Gastrocnemius medialis (tissue), 4 donors: Measurements from ENCODE around the gene CERS5. TPM values are rescaled to one million over a fixed set of nuclear protein-coding genes. Genes with fewer than 3 reads are reported as not detected.
"Not testable (repeated sequence)": the region's sequence is repeated elsewhere in the genome, so short reads cannot be mapped to it uniquely, and the experiment has no call there.

ENCODE experiments used
- ATAC-seq, 2 donors: fragments of 150-250 bp; one replicate each; pipeline ENCODE4 v1.9.1; 2016
- DNase-seq, 2 donors: peaks; one replicate each; pipeline ENCODE4 v3.0.0-alpha.2; 2019
- H3K27ac ChIP-seq, 4 donors: fragments of 200-600 bp; sonication (generic); 1 replicate in 1 of 4; 2 replicates in 3 of 4; pipeline ENCODE4 v1.5.1; 2016 to 2018; ENCODE audit warnings: mild to moderate bottlenecking in 2 of 4, moderate library complexity in 1 of 4
- H3K27me3 ChIP-seq, 3 donors: fragments of 200-600 bp; sonication (generic) in 2 of 3; 1 replicate in 1 of 3; 2 replicates in 2 of 3; pipeline versions ENCODE4 v1.5.1 to v1.6.0; 2016 to 2019; ENCODE audit warnings: mild to moderate bottlenecking in 1 of 3, moderate library complexity in 1 of 3
- H3K36me3 ChIP-seq, 2 donors: fragments of 200-600 bp; sonication (generic) in 1 of 2; one replicate each; pipeline ENCODE4 v1.5.1; 2017 to 2018
- H3K4me1 ChIP-seq, 2 donors: fragments of 200-600 bp; sonication (generic) in 1 of 2; one replicate each; pipeline ENCODE4 v1.5.1; 2016 to 2017; ENCODE audit warnings: mild to moderate bottlenecking in 2 of 2
- H3K4me3 ChIP-seq, 4 donors: fragments of 200-600 bp; sonication (generic) in 3 of 4; 1 replicate in 1 of 4; 2 replicates in 3 of 4; pipeline ENCODE4 v1.5.1; 2016 to 2019; ENCODE audit warnings: mild to moderate bottlenecking in 2 of 4
- H3K9me3 ChIP-seq, 3 donors: fragments of 200-600 bp; sonication (generic) in 2 of 3; 1 replicate in 1 of 3; 2 replicates in 2 of 3; pipeline ENCODE4 v1.5.1; 2016 to 2019
- POLR2A ChIP-seq, 2 donors: fragments of 450-650 bp; IDR thresholded peaks; one replicate each; pipeline ENCODE4 v1.6.1; 2017; ENCODE audit warnings: antibody characterized with exemption in 2 of 2, mild to moderate bottlenecking in 2 of 2, moderate library complexity in 2 of 2
- in situ Hi-C, 4 donors: fragments of 200-750 bp; cut with MboI; loops; one replicate each; pipeline versions ENCODE4 v1.15.0 to v1.8.0; 2017; ENCODE audit warnings: low sequenced_read_pairs in 4 of 4
- intact Hi-C: fragments of 100-400 bp; cut with DNase I; formaldehyde crosslinking; loops from one replicate; pipeline ENCODE4 v1.15.1; 2023; ENCODE audit warnings: low total_unique reads
- total RNA-seq, 4 donors: library from RNA; depleted of rRNA; stranded (reverse); fragments of >200 nt; gene quantifications; one replicate each; pipeline versions ENCODE4 v1.1.0 to v1.2.3, GENCODE V29; 2016
- TF ChIP-seq, protein P1 (sequence below), 5 experiments: fragments of 450-650 bp in 3 of 5; fragments of 200-600 bp in 2 of 5; sonication (generic) in 2 of 5; IDR thresholded peaks in 4 of 5; conservative IDR thresholded peaks in 1 of 5; 1 replicate in 4 of 5; 2 replicates in 1 of 5; pipeline ENCODE4 v1.5.1; 2016 to 2019; ENCODE audit warnings: antibody characterized with exemption in 5 of 5, mild to moderate bottlenecking in 3 of 5, moderate library complexity in 3 of 5

Gene CERS5
- total RNA-seq, 4 donors from 2014 or later, result 5.4 to 9.2 (median 7.3) TPM

DNA sequence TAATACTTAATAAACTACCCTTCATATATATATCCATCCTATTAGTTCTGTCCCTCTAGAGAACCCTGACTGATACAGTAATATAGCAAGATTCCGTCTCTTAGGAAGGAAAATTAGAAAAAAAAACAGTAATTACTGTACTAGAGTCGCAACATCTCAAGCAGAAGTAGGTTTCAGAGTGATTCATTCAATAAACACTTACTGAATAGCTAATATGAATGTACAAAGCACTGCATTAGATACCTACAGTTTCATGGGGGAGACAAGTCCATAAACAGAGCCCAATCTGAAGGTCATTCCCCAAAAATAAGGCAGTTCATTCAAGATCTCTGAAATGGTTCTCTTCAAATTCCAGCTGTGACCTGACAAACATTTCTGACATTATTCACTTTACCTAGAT is 9.9 kb downstream of the CERS5 start:
- ATAC-seq (no peak), DNase-seq (no peak)
- Histone ChIP-seq H3K4me1 (no peaks in the 10 kb centered on the region), H3K4me3 (no peak overlapping the region), H3K36me3 (no peaks in the 10 kb centered on the region), H3K27ac (no peak overlapping the region), H3K9me3 (no peaks in the 10 kb centered on the region), H3K27me3 (no peaks in the 10 kb centered on the region)
- TF ChIP-seq, protein P1, sequence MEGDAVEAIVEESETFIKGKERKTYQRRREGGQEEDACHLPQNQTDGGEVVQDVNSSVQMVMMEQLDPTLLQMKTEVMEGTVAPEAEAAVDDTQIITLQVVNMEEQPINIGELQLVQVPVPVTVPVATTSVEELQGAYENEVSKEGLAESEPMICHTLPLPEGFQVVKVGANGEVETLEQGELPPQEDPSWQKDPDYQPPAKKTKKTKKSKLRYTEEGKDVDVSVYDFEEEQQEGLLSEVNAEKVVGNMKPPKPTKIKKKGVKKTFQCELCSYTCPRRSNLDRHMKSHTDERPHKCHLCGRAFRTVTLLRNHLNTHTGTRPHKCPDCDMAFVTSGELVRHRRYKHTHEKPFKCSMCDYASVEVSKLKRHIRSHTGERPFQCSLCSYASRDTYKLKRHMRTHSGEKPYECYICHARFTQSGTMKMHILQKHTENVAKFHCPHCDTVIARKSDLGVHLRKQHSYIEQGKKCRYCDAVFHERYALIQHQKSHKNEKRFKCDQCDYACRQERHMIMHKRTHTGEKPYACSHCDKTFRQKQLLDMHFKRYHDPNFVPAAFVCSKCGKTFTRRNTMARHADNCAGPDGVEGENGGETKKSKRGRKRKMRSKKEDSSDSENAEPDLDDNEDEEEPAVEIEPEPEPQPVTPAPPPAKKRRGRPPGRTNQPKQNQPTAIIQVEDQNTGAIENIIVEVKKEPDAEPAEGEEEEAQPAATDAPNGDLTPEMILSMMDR (IDR thresholded peaks at IDR 0.05 in 4 of 5, conservative IDR thresholded peaks at IDR 0.05 in 1 of 5), result no peak
- TF ChIP-seq POLR2A (IDR thresholded peaks at IDR 0.05), result no peak
- intact Hi-C loops, result no loop called here
- in situ Hi-C loops, result no loop called here

DNA sequence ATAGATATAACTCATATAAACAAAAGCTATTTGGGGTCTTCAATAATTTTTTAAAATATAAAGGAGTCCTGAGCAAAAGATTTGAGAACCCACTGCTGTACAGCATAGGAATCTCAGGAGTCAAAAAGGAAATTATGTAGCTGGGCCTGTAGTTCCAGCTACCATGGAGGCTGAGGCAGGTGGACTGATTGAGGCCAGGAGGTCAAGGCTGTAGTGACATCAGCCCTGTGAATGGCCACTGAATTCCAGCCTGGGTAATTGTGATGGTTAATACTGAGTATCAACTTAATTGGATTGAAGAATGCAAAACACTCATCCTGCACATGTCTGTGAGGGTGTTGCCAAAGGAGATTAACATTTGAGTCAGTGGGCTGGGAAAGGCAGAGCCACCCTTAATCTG is 10.5 kb downstream of the CERS5 start:
- H3K27ac ChIP-seq, result no peak overlapping the region
- ATAC-seq (no peak), DNase-seq (no peak)
- TF ChIP-seq, protein P1 (IDR thresholded peaks at IDR 0.05 in 4 of 5, conservative IDR thresholded peaks at IDR 0.05 in 1 of 5), result no peak
- no peak for TF ChIP-seq POLR2A (IDR thresholded peaks at IDR 0.05)
- no peaks in the 10 kb centered on the region for H3K36me3 ChIP-seq
- H3K4me3 ChIP-seq, result no peak overlapping the region
- no peaks in the 10 kb centered on the region for H3K4me1 ChIP-seq
- H3K9me3 ChIP-seq, result no peaks in the 10 kb centered on the region
- H3K27me3 ChIP-seq, result no peaks in the 10 kb centered on the region
- intact Hi-C loops, result no loop called here
- in situ Hi-C loops, result no loop called here

DNA sequence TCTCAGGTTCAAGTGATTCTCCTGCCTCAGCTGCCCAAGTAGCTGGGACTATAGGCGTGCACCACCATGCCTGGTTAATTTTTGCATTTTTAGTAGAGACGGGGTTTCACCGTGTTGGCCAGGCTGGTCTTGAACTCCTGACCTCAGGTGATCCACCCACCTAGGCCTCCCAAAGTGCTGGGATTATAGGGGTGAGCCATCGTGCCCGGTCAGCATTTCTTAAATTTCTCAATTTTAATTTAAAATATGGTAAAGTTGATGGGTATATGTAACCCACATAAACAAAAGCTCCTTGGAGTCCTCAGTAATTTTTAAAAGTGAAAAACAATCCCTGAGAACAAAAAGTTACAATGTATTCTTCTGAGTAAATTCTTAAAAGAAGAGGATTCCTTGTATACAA is 12.2 kb downstream of the CERS5 start:
- H3K4me3 ChIP-seq, H3K36me3 ChIP-seq, DNase-seq, H3K27ac ChIP-seq, ATAC-seq, H3K9me3 ChIP-seq, H3K27me3 ChIP-seq, H3K4me1 ChIP-seq, in situ Hi-C loops, intact Hi-C loops: not testable (repeated sequence)

DNA sequence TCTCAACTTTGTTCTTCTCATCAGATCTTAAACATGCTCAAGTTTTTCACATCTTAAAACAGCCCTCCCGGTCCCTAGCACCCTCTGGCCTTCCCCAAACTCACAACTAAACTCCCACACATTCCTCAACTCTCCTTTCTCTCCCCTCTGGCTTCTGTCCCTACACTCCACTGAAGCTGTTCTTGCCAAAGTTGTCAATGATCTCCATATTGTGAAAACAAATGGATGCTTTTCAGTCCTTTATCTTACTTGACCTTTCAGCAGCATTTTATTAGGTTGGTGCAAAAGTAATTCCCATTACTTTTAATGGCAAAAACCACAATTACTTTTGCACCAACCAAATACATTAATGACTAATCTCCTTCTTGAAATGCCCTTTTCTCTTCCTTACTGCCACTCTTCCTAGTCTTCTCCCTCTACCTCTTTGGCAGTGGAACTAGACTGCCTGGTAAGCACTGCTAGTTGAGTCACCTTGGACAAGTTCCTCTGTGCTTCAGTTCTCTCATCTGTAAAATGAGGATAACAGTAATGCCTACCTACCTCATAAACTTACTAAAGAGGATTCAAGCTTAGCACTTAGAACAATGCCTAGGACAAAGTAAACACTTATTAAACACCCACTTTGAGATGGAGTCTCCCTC is 16.0 kb downstream of the CERS5 start:
- Histone ChIP-seq H3K9me3 (no peaks in the 10 kb centered on the region), H3K27ac (no peak overlapping the region), H3K36me3 (no peaks in the 10 kb centered on the region), H3K4me3 (no peak overlapping the region), H3K27me3 (no peaks in the 10 kb centered on the region), H3K4me1 (peaks cover 5 to 6% of the 10 kb centered on the region in 2 donors)
- DNase-seq (no peak), ATAC-seq (no peak)
- in situ Hi-C loops, result no loop called here
- TF ChIP-seq POLR2A (IDR thresholded peaks at IDR 0.05), result no peak
- TF ChIP-seq, protein P1 (IDR thresholded peaks at IDR 0.05 in 4 of 5, conservative IDR thresholded peaks at IDR 0.05 in 1 of 5), result no peak
- intact Hi-C loops, result no loop called here

DNA sequence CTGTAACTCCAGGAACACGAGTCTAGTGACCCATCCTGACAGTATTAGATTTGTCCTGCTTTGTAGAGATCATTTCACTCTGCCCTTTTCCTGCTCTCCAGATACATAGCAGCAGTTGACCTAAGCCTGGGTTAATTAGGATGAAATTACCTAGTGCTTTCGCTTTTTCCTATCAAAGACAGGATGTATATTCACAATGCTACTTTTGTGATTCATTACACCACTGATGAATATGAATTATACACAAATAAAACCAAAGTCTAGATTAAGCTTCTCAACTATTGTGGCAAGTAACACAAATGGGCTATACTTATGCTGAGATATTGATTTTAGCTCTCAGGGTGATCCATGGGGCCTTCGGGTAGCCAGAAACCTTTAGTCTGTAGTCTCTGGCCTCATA is 17.9 kb downstream of the CERS5 start:
- no peak for DNase-seq
- Histone ChIP-seq H3K4me1 (peaks cover 5 to 6% of the 10 kb centered on the region in 2 donors), H3K27ac (no peak overlapping the region), H3K9me3 (no peaks in the 10 kb centered on the region), H3K4me3 (no peak overlapping the region), H3K36me3 (no peaks in the 10 kb centered on the region), H3K27me3 (no peaks in the 10 kb centered on the region)
- ATAC-seq, result no peak
- in situ Hi-C loops, result no loop called here
- intact Hi-C loops, result no loop called here
- no peak for TF ChIP-seq POLR2A (IDR thresholded peaks at IDR 0.05)
- TF ChIP-seq, protein P1 (IDR thresholded peaks at IDR 0.05 in 4 of 5, conservative IDR thresholded peaks at IDR 0.05 in 1 of 5), result no peak

DNA sequence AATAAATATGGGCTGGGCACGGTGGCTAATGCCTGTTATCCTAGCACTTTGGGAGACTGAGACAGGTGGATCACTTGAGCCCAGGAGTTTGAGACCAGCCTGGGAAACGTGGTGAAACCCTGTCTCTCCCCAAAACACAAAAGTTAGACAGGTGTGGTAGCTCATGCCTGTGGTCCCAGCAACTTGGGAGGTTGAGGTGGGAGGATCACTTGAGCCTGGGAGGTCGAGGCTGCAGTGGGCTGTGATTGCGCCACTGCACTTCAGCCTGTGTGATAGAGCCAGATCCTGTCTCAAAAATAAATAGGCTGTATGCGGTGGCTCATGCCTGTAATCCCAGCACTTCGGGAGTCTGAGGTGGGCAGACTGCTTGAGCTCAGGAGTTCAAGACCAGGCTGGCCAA is 19.2 kb downstream of the CERS5 start:
- H3K4me1 ChIP-seq, H3K36me3 ChIP-seq, intact Hi-C loops, in situ Hi-C loops, H3K9me3 ChIP-seq, H3K27me3 ChIP-seq, H3K27ac ChIP-seq, H3K4me3 ChIP-seq, ATAC-seq, DNase-seq: not testable (repeated sequence)
